ENCODE results near the gene ULK3.

ULK3 gene

DNA sequence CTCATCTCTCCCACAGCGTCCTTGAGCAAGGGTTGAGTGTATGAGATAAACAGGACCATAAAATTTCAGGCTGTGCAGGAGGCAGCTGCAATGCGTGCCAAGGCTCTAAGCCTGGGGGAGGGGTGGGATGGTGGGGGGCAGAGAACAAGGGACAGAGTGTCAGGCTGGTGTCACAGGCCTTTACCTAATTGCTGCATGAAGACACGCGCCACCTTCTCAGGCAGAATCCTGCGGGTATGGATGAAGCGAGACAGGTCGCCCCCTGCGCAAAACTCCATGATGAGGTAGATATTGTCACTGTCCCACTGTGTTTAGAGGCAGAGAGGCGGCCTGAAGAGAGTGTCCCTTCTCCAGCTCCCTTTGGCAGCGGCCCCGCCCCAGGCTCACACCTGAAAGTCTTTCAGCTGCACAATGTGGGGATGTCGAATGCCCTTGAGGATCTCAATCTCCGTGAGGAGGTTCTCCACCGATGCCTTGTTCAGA is 1.0 kb downstream of the ULK3 start:
- FAIRE-seq (no peak), DNase-seq (ENCODE audit: insufficient read length, low spot score) (no peak)

DNA sequence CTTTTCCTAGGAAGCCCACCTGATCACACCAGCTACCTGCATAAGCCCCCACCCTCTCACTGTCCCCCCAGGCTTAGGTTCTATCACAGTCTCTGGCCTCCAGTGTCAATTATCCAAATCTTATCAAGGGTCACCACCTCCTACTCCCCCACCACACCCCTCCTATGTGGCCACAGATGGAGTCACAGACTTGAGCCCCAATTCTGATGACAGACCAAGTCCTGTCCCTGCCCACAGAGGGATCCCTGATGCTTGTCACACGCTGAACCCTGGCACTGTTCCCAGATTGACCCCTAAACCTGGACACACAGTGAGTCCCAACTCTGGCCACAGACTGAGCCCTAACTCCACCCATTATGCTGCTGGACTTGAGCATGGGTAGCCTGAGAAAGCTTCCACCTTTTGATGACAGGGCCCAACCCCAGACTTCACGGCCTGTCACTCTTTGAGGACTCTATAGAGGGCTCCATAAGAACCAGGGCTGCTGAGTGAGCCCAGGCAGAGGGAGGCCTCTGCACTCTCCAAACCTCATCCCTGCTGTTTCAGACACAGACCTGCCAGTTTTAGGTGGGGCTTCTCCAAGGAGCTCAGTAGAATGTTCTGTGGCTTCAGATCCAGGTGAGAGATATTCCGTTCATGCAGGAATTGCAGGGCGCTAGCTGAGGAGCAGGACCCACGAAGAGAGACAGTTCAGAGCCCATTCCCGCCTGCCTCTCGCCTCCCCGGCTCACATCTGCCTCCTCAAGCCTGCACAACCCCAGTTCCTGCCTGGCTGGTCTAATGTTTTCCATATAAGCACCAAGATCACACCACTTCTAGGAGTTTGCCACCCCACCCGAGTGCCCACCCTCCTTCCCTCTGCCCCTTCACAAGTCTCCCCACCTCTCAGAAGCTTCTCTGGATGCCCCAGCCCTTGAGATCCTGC is 1.8 kb downstream of the ULK3 start:
- DNase-seq (ENCODE audit: insufficient read length, low spot score) = no peak
- no peak for FAIRE-seq

DNA sequence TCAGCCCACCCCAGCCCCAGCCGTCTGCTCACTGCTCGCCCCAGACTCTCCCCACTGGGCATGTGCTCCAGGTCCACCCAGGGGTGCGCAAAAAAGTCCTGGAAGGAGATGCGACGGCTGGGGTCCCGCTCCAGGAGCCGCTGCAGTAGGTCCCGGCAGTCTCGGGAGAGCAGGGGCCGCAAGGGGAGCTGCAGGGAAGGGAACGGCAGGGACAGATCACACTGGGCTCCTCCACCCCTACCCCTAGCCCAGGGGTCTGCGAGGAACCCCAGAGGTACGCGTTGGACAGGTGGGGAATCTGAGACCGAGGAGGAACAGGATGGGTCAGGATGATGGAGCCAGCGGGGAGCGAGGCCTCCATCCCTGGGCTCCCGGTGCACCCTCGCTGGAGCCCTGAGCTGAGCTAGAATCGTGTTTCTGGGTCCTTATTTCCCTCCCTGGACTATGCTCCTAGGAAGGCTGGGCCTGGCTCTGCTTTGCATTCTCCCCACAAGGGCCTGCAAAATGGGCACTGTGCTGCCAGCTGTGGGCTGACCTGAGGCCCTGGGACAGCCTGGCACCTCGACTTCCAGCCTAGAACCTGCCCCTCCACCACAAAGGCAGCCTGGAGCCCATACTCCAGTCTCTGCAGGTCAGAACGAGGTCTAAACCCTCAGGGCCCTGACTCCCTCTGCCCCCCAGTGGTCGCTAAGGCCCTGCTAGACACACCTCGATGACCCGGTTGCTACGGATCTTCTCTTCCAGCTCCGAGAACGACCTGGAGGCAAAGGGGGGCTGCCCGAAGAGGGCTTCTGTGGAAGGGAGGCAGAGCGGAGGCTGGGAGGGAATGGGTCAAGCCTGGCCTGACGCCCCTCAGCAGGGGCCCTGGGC is 3.2 kb downstream of the ULK3 start:
- DNase-seq (ENCODE audit: insufficient read length, low spot score) (no peak), FAIRE-seq (no peak)

DNA sequence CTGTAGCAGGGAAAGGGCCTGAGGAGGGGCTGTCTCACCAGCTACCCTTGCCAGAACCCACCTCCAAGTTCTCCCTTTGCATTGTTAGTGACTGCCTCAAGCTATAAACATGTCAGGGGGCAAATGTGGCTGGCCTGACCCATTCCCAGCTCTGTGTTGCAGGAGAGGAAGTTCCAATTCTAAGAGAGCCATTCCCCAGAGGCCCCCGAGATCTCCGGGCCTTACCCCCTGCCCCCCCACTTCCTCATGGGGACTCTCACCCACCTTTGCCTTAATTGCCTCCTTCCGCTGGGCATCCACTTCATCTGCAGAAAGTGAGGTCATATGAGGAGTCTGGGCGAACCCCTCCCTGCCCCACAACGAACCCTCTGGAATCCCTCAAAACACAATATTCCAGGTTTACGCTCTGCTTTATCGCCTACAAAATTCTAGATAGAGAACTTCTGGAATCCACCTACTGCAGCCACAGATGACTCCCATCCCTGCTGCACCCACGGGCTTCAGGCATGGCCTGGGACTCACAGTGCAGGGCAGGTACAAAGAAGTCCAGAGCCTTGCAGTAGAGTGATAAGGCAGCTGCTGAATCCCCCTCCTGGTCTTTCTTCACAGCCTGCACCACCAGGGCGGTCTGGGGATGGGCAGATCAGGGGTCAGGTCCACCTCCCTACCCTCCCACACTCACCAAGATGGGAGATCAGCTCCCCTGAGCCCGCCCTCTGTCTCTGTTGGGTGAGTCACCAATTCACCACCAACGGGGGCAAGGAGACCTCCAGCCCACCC is 4.0 kb downstream of the ULK3 start:
- DNase-seq (ENCODE audit: insufficient read length, low spot score) (no peak), FAIRE-seq (no peak)

GRCh38 chr15:74838137-74838516 is 4.8 kb downstream of the ULK3 start:
- DNase-seq (ENCODE audit: insufficient read length, low spot score) (no peak), FAIRE-seq (no peak)

DNA sequence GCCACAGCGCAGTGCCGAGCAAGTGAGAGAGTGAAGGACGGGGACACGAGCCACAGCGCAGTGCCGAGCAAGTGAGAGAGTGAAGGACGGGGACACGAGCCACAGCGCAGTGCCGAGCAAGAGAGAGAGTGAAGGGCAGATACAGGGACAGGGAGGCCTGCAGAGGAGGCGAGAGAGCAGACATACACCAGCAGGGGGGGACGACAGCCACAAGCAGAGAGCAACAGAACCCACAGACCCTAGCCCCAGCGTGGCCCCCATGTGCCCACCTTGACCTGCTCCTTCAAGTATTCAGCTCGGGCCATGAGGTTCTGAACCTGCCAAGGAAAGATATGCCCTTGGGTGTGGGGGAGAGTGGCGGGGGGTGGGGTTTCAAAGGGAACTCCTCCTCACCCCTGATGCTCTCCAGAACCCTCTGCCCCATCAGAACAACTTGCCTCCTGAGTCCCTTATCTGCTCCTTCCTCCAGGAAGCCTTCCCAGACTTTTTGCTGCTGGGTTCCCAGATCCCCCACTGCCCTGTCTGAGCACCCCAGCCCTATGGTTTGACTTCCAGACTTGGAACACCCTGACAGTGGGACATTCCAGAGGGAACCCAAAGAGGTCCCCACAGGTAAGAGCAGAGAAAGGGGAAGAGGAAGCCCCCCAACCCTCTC is 5.3 kb downstream of the ULK3 start:
- DNase-seq (ENCODE audit: insufficient read length, low spot score) (no peak), FAIRE-seq (no peak)

DNA sequence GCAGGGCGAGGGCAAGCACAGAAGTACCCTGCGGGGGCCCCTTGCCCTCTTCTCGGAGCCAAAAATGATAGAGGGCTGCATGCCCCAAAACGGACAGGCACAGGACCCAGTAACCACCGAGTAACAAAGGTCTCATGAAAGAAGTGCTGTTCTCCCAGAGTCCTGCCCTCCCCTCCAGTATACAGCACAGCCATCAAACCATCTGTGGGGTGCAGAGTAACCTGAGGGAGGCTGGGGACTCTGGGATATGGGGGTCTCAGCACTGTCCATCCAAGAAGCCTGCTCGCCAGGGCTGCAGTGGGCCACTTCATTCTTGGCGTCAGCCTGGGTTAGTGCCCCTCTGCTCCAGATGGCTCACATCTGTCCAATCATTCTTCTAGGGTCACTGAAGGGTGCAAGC is 6.1 kb downstream of the ULK3 start:
- no peak for FAIRE-seq

GRCh38 chr15:74835312-74835823 is 7.6 kb downstream of the ULK3 start:
- DNase-seq (ENCODE audit: insufficient read length, low spot score) (peak; percentile 71), FAIRE-seq (peak; percentile 36)

More for the DNA sequence above, 6.1 kb downstream of the ULK3 start:
- no peak for DNase-seq (ENCODE audit: insufficient read length, low spot score)

DNA sequence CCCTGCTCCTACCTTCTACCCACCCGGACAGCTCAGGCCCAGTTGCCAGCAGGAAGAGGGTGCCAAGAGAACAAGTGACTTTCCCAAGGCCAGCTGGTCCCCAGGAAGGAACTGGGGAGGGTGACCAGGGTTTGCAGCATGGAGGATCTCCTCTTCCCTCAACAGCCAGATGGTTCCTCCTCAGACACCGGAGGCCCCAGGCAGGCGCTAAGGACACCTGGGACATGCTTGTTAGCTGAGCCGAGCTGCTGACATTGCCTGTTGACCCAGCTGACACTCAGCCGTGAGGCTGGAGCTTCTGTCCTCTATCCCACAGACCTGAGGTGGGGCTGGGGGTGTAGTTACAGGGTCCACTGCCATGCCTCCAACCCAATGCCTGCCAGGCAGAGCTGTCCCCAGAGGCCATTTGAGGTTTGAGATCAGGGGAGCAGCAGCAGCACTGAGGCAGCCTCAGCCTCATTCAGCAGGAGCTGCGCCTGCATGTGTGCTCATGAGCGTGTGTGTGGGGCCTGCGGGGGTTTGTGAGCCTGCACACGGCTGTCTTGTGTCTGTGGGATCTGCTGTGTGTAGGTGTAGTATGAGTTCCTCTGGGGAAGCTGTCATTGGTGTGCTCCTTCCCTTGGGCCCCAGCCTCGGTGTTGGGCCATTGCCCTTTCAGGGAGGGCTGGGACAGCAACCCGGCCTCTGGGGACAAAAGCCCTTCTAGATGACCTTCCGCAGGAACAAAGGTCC is 9.4 kb downstream of the ULK3 start:
- FAIRE-seq (no peak), DNase-seq (ENCODE audit: insufficient read length, low spot score) (no peak)

DNA sequence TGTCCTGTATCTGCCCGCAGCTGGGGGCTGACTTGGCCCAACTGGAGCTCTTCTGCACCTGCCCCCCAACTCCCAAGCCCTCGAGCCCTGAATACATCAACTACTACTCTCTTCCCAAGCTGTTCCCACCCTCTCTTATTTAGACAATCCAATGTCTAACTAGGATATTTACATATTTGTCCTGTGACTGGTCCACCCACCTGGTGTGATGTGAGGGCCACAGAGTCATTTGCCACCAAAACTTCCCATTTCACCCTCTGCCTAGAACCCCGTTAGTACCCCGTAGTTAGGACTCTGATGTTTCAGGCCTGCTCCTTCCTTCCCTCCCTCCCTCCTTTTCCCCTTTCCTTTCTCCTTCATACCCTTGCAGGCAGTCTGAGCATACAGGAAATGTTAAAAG is 10.1 kb downstream of the ULK3 start:
- DNase-seq (ENCODE audit: insufficient read length, low spot score) (no peak), FAIRE-seq (no peak)

GRCh38 chr15:74831813-74832495 is 11.0 kb downstream of the ULK3 start:
- FAIRE-seq (no peak), DNase-seq (ENCODE audit: insufficient read length, low spot score) (no peak)

- FAIRE-seq (no peak), DNase-seq (ENCODE audit: insufficient read length, low spot score) (no peak)
Measured at GRCh38 chr15:74830868-74831267, 12.1 kb downstream of the ULK3 start.

DNA sequence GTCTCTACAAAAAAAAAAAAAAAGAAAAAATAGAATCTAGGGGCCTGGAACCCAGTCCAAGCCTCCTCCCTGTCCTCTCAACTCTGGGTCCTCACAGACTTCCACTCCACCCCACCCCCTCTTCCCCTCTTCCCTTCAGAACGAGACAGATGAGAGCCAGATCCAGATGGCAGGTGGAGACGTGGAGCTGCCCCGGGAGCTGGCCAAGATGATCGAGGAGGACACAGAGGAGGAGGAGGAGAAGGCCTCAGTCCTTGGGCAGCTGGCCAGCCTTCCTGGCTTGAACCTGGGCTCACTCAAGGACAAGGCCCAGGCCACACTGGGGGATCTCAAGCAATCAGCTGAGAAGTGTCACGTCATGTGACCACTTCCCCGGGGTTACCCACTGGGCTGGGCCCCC is 13.0 kb downstream of the ULK3 start:
- DNase-seq (ENCODE audit: insufficient read length, low spot score) (no peak), FAIRE-seq (no peak)

- no peak for FAIRE-seq
- DNase-seq (ENCODE audit: insufficient read length, low spot score) = no peak
Measured at GRCh38 chr15:74829486-74829885, 13.5 kb downstream of the ULK3 start.

DNA sequence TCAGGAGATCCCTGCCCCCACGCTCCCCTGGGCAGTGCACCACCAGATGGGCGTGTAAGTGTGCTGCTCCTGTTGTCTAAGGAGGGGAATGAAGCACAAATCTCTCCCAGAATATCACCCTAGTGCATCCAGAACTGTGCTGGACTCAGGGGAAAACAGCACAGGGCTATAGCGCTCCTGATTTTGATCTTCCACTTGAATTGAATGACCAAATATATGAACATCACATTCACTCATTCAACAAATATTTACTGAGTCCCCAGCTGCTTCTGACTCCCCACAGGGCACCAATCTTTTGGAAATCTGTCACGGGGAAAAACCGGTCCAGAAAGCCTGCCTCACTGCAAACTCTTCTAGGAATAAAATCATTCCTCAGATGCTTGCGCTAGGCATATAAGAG is 14.1 kb downstream of the ULK3 start:
- FAIRE-seq (no peak), DNase-seq (ENCODE audit: insufficient read length, low spot score) (no peak)

GRCh38 chr15:74827614-74828013 is 15.3 kb downstream of the ULK3 start:
- DNase-seq (ENCODE audit: insufficient read length, low spot score) (no peak), FAIRE-seq (no peak)

- DNase-seq (ENCODE audit: insufficient read length, low spot score) = no peak
- no peak for FAIRE-seq
Measured at GRCh38 chr15:74826921-74827320, 16.0 kb downstream of the ULK3 start.

DNA sequence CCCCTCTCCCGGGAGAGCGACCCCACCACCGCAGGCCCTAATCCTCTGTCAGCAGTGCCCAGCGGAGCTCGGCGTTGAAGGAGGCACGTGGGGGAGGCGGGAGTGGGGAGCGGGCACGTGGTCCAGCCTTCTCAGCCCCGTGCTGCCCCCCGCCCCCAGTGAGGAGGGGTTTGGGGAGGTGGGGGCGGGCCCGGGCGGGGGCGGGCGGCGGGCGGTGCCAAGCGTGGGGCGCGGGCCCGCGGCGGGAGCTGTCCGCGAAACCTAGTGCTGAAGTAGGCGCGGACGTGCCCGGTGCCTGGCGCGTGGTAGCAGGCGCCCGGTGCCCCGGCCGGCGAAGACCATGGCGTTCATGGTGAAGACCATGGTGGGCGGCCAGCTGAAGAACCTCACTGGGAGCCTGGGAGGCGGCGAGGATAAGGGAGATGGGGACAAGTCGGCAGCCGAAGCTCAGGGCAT is 16.6 kb downstream of the ULK3 start, which contains the start of gene CPLX3:
CPLX3 (plus strand) TSS at position 264 of the 456 bp plus-strand sequence; CDS start at position 341, 77 bp downstream.
- FAIRE-seq (no peak), DNase-seq (ENCODE audit: insufficient read length, low spot score) (no peak)

DNA sequence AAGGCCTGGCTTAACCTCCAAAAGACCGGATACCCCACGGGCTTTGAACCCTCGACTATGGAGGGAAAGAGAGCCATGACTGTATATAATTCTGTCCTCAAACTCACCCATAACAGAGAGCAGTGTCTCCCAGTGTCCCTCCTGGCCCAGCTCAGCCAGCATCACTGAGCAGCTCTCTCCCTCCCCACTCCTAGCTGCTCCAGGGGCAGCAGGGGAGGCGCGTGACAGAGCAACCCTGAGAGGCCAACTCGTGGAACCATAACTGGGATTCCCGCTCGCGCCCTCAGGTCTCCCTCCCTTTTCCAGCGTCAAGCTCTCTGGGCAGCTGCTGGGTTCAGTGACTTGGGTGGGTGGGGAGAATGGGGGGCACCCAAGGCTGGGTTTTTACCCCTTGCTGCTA is 17.1 kb downstream of the ULK3 start:
- FAIRE-seq (no peak), DNase-seq (ENCODE audit: insufficient read length, low spot score) (no peak)
